Right cardiac atrium (tissue), 5 donors: ENCODE results near the gene AGO1. TPM values are rescaled to one million over a fixed set of nuclear protein-coding genes. Genes with fewer than 3 reads are reported as not detected.
"Not testable (repeated sequence)": the region's sequence is repeated elsewhere in the genome, so short reads cannot be mapped to it uniquely, and the experiment has no call there.

ENCODE experiments used
- ATAC-seq, 2 donors: fragments of 200-7000 bp; cut with Tn5 transposase; one replicate each; pipeline versions ENCODE4 v1.8.0 to v1.9.1; 2020; ENCODE audit warnings: moderate library complexity in 2 of 2, mild to moderate bottlenecking in 1 of 2
- DNase-seq, 3 donors: peaks; one replicate each; pipeline ENCODE4 v3.0.0-alpha.2; 2020
- H3K27ac ChIP-seq: one replicate; pipeline ENCODE4 v1.5.1; 2013; ENCODE audit warnings: mild to moderate bottlenecking, low read length, control low read depth, moderate library complexity
- H3K27me3 ChIP-seq: one replicate; pipeline ENCODE4 v1.6.1; 2013; ENCODE audit not compliant: control insufficient read depth, insufficient read depth
- H3K4me1 ChIP-seq: one replicate; pipeline ENCODE4 v1.6.1; 2013; ENCODE audit warnings: low read length; ENCODE audit not compliant: control insufficient read depth, insufficient read depth
- H3K4me3 ChIP-seq: one replicate; pipeline ENCODE4 v1.5.1; 2013; ENCODE audit warnings: low read length, control low read depth
- H3K9me3 ChIP-seq: one replicate; pipeline ENCODE4 v1.6.1; 2013; ENCODE audit warnings: low read length; ENCODE audit not compliant: control insufficient read depth
- WGBS: extraction: QIAGEN DNeasy Blood & Tissue Kit; methylation state at CpG from one replicate; pipeline ENCODE4 v1.1.7; 2013; 5-methylcytosine and 5-hydroxymethylcytosine counted together
- intact Hi-C, 4 donors: fragments of 100-400 bp; cut with DNase I; formaldehyde crosslinking; loops; one replicate each; pipeline versions ENCODE4 v1.11.0 to v1.14.0; 2022 to 2023
- polyA plus RNA-seq: library from polyadenylated mRNA; stranded (reverse); fragments of 200-250 nt; gene quantifications from one replicate; pipeline ENCODE4 v1.2.3, GENCODE V29; 2013
- total RNA-seq, 4 donors: library from RNA; stranded (reverse); fragmentation: NEBNext Ultra II Directional; extraction: Animal tissue kit (Norgen Biotek cat#: 25700); gene quantifications; one replicate each; pipeline ENCODE4 v1.2.1, GENCODE V29; 2021
- donor health status: healthy with polysubstance abuse.
- donor health status: DM: no; HTN: yes; CAD: no.
- donor health status: DM: no; HTN: no; CAD: no.
- donor health status: DM: no; HTN: yes; CAD: no; lungs with severe emphysema.
- donor health status: DM: yes; HTN: yes; CAD: no.

Gene AGO1
- total and polyA plus RNA-seq, 5 donors: 4.9 to 35.4 (median 29.4) TPM

- ATAC-seq: no peak
- no peak overlapping the region for H3K27ac ChIP-seq
- no peaks in the 10 kb centered on the region for H3K27me3 ChIP-seq
- intact Hi-C loops: no loop called here
- no peak overlapping the region for H3K4me3 ChIP-seq
- H3K9me3 ChIP-seq: no peaks in the 10 kb centered on the region
- DNase-seq: no peak
- H3K4me1 ChIP-seq: peaks cover 11% of the 10 kb centered on the region
- 90% methylated on average over 11 of the region's 11 CpGs for WGBS
These were observed 5.2 kb downstream of the AGO1 start for GRCh38 chr1:35888255-35888654.

GRCh38 chr1:35888981-35889380 is 6.0 kb downstream of the AGO1 start:
- H3K4me3 ChIP-seq, H3K27me3 ChIP-seq, ATAC-seq, H3K27ac ChIP-seq, intact Hi-C loops, DNase-seq, H3K9me3 ChIP-seq: not testable (repeated sequence)
- 71% methylated on average over 3 of the region's 3 CpGs for WGBS
- peaks cover 15% of the 10 kb centered on the region for H3K4me1 ChIP-seq

- ATAC-seq (peak; percentile 40 to 50), DNase-seq (no peak)
- H3K4me1 ChIP-seq: peaks cover 4% of the 10 kb centered on the region
- no peaks in the 10 kb centered on the region for H3K9me3 ChIP-seq
- H3K4me3 ChIP-seq: no peak overlapping the region
- WGBS: 91% methylated on average over 14 of the region's 14 CpGs
- no peaks in the 10 kb centered on the region for H3K27me3 ChIP-seq
- intact Hi-C loops: no loop called here
- H3K27ac ChIP-seq: peak overlapping the region; percentile 8
These were observed 10.3 kb downstream of the AGO1 start for GRCh38 chr1:35893051-35893879.

GRCh38 chr1:35894183-35894582 is 11.2 kb downstream of the AGO1 start:
- no peaks in the 10 kb centered on the region for H3K9me3 ChIP-seq
- H3K27ac ChIP-seq: no peak overlapping the region
- H3K4me1 ChIP-seq: peaks cover 4% of the 10 kb centered on the region
- 60% methylated on average over 6 of the region's 6 CpGs for WGBS
- H3K27me3 ChIP-seq: no peaks in the 10 kb centered on the region
- H3K4me3 ChIP-seq: no peak overlapping the region
- DNase-seq (peak in 2 of 3 donors; percentile 20 to 61), ATAC-seq (peak; percentile 48 to 77)
- intact Hi-C loops: no loop called here

- no peak for DNase-seq
- Histone ChIP-seq H3K9me3 (no peaks in the 10 kb centered on the region), H3K27ac (no peak overlapping the region), H3K4me3 (no peak overlapping the region), H3K4me1 (peaks cover 4% of the 10 kb centered on the region), H3K27me3 (no peaks in the 10 kb centered on the region)
- ATAC-seq: no peak
- intact Hi-C loops: no loop called here
- WGBS: 95% methylated on average over 1 of the region's 1 CpG
These were observed 11.6 kb downstream of the AGO1 start for GRCh38 chr1:35894656-35895055.

- no peak overlapping the region for H3K4me3 ChIP-seq
- ATAC-seq (no peak), DNase-seq (no peak)
- intact Hi-C loops: no loop called here
- H3K4me1 ChIP-seq: peaks cover 2% of the 10 kb centered on the region
- H3K27me3 ChIP-seq: no peaks in the 10 kb centered on the region
- H3K9me3 ChIP-seq: no peaks in the 10 kb centered on the region
- no peak overlapping the region for H3K27ac ChIP-seq
These were observed 16.9 kb downstream of the AGO1 start for GRCh38 chr1:35899941-35900340.

GRCh38 chr1:35901235-35901634 is 18.2 kb downstream of the AGO1 start:
- Histone ChIP-seq H3K4me1 (peaks cover 2% of the 10 kb centered on the region), H3K4me3 (no peak overlapping the region), H3K27ac (no peak overlapping the region), H3K27me3 (no peaks in the 10 kb centered on the region), H3K9me3 (no peaks in the 10 kb centered on the region)
- ATAC-seq (no peak), DNase-seq (no peak)
- intact Hi-C loops: no loop called here
- 95% methylated on average over 9 of the region's 9 CpGs for WGBS

GRCh38 chr1:35902671-35903070 is 19.7 kb downstream of the AGO1 start:
- H3K4me3 ChIP-seq: no peak overlapping the region
- ATAC-seq (peak; percentile 74 to 75), DNase-seq (no peak)
- WGBS: 70% methylated on average over 2 of the region's 2 CpGs
- no peaks in the 10 kb centered on the region for H3K27me3 ChIP-seq
- H3K4me1 ChIP-seq: peaks cover 3% of the 10 kb centered on the region
- no peaks in the 10 kb centered on the region for H3K9me3 ChIP-seq
- no peak overlapping the region for H3K27ac ChIP-seq
- intact Hi-C loops: no loop called here

GRCh38 chr1:35914717-35915116 is 31.7 kb downstream of the AGO1 start:
- H3K27ac ChIP-seq: no peak overlapping the region
- ATAC-seq: no peak
- DNase-seq: no peak
- intact Hi-C loops: no loop called here
- H3K4me1 ChIP-seq: no peaks in the 10 kb centered on the region
- no peaks in the 10 kb centered on the region for H3K9me3 ChIP-seq
- H3K27me3 ChIP-seq: no peaks in the 10 kb centered on the region
- no peak overlapping the region for H3K4me3 ChIP-seq
- 98% methylated on average over 1 of the region's 1 CpG for WGBS

GRCh38 chr1:35915693-35916092 is 32.7 kb downstream of the AGO1 start:
- H3K27me3 ChIP-seq: no peaks in the 10 kb centered on the region
- WGBS: 53% methylated on average over 2 of the region's 2 CpGs
- ATAC-seq: no peak

GRCh38 chr1:35923791-35924221 is 40.8 kb downstream of the AGO1 start:
- H3K27ac ChIP-seq: no peak overlapping the region
- no peak for DNase-seq
- H3K27me3 ChIP-seq: no peaks in the 10 kb centered on the region
- ATAC-seq: no peak
- H3K4me1 ChIP-seq: no peaks in the 10 kb centered on the region
- intact Hi-C loops: no loop called here
- no peak overlapping the region for H3K4me3 ChIP-seq
- no peaks in the 10 kb centered on the region for H3K9me3 ChIP-seq

More at GRCh38 chr1:35915693-35916092, 32.7 kb downstream of the AGO1 start:
- Histone ChIP-seq H3K27ac (no peak overlapping the region), H3K9me3 (no peaks in the 10 kb centered on the region), H3K4me3 (no peak overlapping the region), H3K4me1 (no peaks in the 10 kb centered on the region)
- DNase-seq: no peak
- intact Hi-C loops: no loop called here
